Thoracic aorta (tissue), 2 donors: Measurements from ENCODE around the gene RIOX2. TPM values are rescaled to one million over a fixed set of nuclear protein-coding genes. Genes with fewer than 3 reads are reported as not detected.

Experiments used
- ATAC-seq: fragments of 150-250 bp; one replicate; pipeline ENCODE4 v1.8.0; 2017; ENCODE audit warnings: low read depth; ENCODE audit not compliant: insufficient number of reproducible peaks, low FRiP score
- DNase-seq: peaks from one replicate; pipeline ENCODE4 v3.0.0-alpha.2; 2020; ENCODE audit warnings: low spot score
- H3K27ac ChIP-seq, 2 donors: fragments of 200-600 bp; sonication (generic); 1 replicate in 1 of 2; 2 replicates in 1 of 2; pipeline ENCODE4 v1.5.1; 2016; ENCODE audit warnings: mild to moderate bottlenecking in 2 of 2, moderate library complexity in 2 of 2
- H3K27me3 ChIP-seq: fragments of 200-600 bp; sonication (generic); replicated peaks from 2 replicates; pipeline ENCODE4 v1.6.0; 2016; ENCODE audit warnings: mild to moderate bottlenecking; ENCODE audit not compliant: insufficient read depth
- H3K36me3 ChIP-seq: fragments of 200-600 bp; sonication (generic); one replicate; pipeline ENCODE4 v1.5.1; 2016
- H3K4me1 ChIP-seq, 2 donors: fragments of 200-600 bp; sonication (generic); 1 replicate in 1 of 2; 2 replicates in 1 of 2; pipeline versions ENCODE4 v1.5.1 to v1.6.0; 2016; ENCODE audit warnings: low read depth in 2 of 2, mild to moderate bottlenecking in 1 of 2; ENCODE audit not compliant: control insufficient read depth in 1 of 2
- H3K4me3 ChIP-seq: fragments of 200-600 bp; sonication (generic); 2 replicates; pipeline ENCODE4 v1.5.1; 2016; ENCODE audit warnings: mild to moderate bottlenecking
- H3K9me3 ChIP-seq: fragments of 200-600 bp; sonication (generic); 2 replicates; pipeline ENCODE4 v1.5.1; 2016
- CTCF ChIP-seq: fragments of 200-600 bp; sonication (generic); IDR thresholded peaks from one replicate; pipeline ENCODE4 v1.5.1; 2019; ENCODE audit warnings: antibody characterized with exemption
- total RNA-seq, 2 donors: library from RNA; depleted of rRNA; stranded (reverse); fragments of >200 nt; gene quantifications; one replicate each; pipeline versions ENCODE4 v1.1.0 to v1.2.3, GENCODE V29; 2016

RIOX2 gene
- total RNA-seq, 2 donors from 2014 or later = 14.2 to 24.8 TPM

GRCh38 chr3:97959872-97960271 is 12.4 kb downstream of the RIOX2 start:
- Histone ChIP-seq H3K9me3 (no peaks in the 10 kb centered on the region), H3K27me3 (no peaks in the 10 kb centered on the region), H3K36me3 (peaks cover 3% of the 10 kb centered on the region), H3K4me3 (no peak overlapping the region), H3K4me1 (no peaks in the 10 kb centered on the region), H3K27ac (no peak overlapping the region)
- DNase-seq = no peak
- TF ChIP-seq CTCF = no peak
- ATAC-seq = no peak

DNA sequence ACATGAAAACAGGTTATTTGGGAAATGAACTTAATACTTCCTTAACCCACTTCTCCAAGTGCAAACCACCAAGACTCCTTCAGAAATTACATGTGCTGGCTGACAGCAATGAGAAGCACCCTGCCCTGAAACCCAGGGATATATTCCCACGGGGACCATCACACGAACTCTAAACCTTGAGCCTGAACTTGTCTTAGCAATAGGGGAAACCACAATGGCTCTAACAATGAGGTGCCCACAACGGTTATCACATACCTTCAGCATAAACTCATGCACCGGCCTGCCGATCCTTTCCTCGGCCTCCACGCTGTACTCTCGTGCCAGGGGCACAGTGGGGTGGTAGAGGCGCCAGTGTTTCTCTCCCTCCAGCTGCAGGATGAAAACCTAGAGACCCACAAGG is 13.4 kb downstream of the RIOX2 start:
- TF ChIP-seq CTCF = no peak
- Histone ChIP-seq H3K27me3 (no peaks in the 10 kb centered on the region), H3K9me3 (no peaks in the 10 kb centered on the region), H3K4me1 (no peaks in the 10 kb centered on the region), H3K36me3 (peaks cover 11% of the 10 kb centered on the region), H3K27ac (no peak overlapping the region), H3K4me3 (no peak overlapping the region)
- DNase-seq (no peak), ATAC-seq (no peak)

GRCh38 chr3:97958396-97958795 is 13.8 kb downstream of the RIOX2 start:
- DNase-seq = no peak
- Histone ChIP-seq H3K4me3 (no peak overlapping the region), H3K27me3 (no peaks in the 10 kb centered on the region), H3K36me3 (peaks cover 11% of the 10 kb centered on the region), H3K27ac (no peak overlapping the region), H3K9me3 (no peaks in the 10 kb centered on the region), H3K4me1 (no peaks in the 10 kb centered on the region)
- no peak for ATAC-seq
- TF ChIP-seq CTCF = no peak

GRCh38 chr3:97957617-97958311 is 14.5 kb downstream of the RIOX2 start:
- H3K36me3 ChIP-seq = peaks cover 13% of the 10 kb centered on the region
- ATAC-seq = no peak
- DNase-seq = no peak

DNA sequence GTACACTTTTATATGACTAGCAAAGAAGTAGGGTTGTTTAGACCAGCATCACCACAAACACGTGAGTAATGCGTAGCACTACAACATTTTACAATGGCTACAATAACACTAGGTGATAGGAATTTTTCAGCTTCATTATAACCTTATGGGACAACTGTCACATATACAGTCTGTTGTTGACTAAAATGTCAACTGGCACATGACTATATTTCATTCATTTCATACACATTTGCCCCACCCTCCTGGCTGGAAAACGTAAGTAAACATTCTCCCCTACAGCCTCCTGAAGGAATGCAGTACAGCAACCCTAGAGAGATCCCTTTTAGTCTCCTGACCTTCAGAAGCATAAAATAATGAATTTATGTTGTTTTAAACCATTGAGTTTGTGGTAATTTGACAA is 16.2 kb downstream of the RIOX2 start:
- TF ChIP-seq CTCF = no peak
- H3K27ac ChIP-seq = no peak overlapping the region
- H3K4me1 ChIP-seq = no peaks in the 10 kb centered on the region
- DNase-seq (no peak), ATAC-seq (no peak)
- no peak overlapping the region for H3K4me3 ChIP-seq
- no peaks in the 10 kb centered on the region for H3K9me3 ChIP-seq
- H3K27me3 ChIP-seq = no peaks in the 10 kb centered on the region
- H3K36me3 ChIP-seq = peaks cover 15% of the 10 kb centered on the region

More at GRCh38 chr3:97957617-97958311, 14.5 kb downstream of the RIOX2 start:
- no peak for TF ChIP-seq CTCF
- H3K27ac ChIP-seq = no peak overlapping the region
- H3K27me3 ChIP-seq = no peaks in the 10 kb centered on the region
- no peaks in the 10 kb centered on the region for H3K9me3 ChIP-seq
- H3K4me1 ChIP-seq = no peaks in the 10 kb centered on the region
- H3K4me3 ChIP-seq = no peak overlapping the region
